Pons (tissue), 1 donor: ENCODE results near the gene MRI1.
A peak's percentile ranks its signal among the peaks of the same experiment; 100 is the strongest.

Experiments
- DNase-seq: peaks from one replicate; pipeline ENCODE4 v3.0.0-alpha.2; 2016; ENCODE audit warnings: low spot score

Gene MRI1

GRCh38 chr19:13794757-13795589 lies 30.7 kb downstream of the MRI1 start, which contains the start of gene ZSWIM4:
ZSWIM4 (plus strand) TSS chr19:13795443; CDS start chr19:13795649, 206 bp downstream.
- DNase-seq: peak; percentile 99

- DNase-seq: no peak
Measured at GRCh38 chr19:13795595-13796300, 31.4 kb downstream of the MRI1 start.

- no peak for DNase-seq
Measured at GRCh38 chr19:13796301-13797057, 32.2 kb downstream of the MRI1 start.

GRCh38 chr19:13797058-13797440 lies 32.7 kb downstream of the MRI1 start:
- no peak for DNase-seq

- no peak for DNase-seq
Measured at GRCh38 chr19:13797870-13798269, 33.5 kb downstream of the MRI1 start.

- DNase-seq: no peak
Measured at GRCh38 chr19:13799669-13800068, 35.3 kb downstream of the MRI1 start.

GRCh38 chr19:13803038-13803437 lies 38.7 kb downstream of the MRI1 start:
- DNase-seq: no peak

GRCh38 chr19:13804830-13805683 lies 40.7 kb downstream of the MRI1 start:
- no peak for DNase-seq

GRCh38 chr19:13806728-13807127 lies 42.4 kb downstream of the MRI1 start:
- DNase-seq: no peak

- DNase-seq: no peak
Measured at GRCh38 chr19:13807421-13808021, 43.2 kb downstream of the MRI1 start.

- no peak for DNase-seq
Measured at GRCh38 chr19:13808856-13809255, 44.5 kb downstream of the MRI1 start.

GRCh38 chr19:13812544-13812943 lies 48.2 kb downstream of the MRI1 start:
- DNase-seq: no peak

GRCh38 chr19:13813147-13813546 lies 48.8 kb downstream of the MRI1 start:
- DNase-seq: no peak

GRCh38 chr19:13814550-13814949 lies 50.2 kb downstream of the MRI1 start:
- DNase-seq: no peak

GRCh38 chr19:13817018-13817614 lies 52.8 kb downstream of the MRI1 start:
- DNase-seq: no peak

GRCh38 chr19:13817615-13818371 lies 53.5 kb downstream of the MRI1 start:
- DNase-seq: no peak

GRCh38 chr19:13819238-13819637 lies 54.9 kb downstream of the MRI1 start:
- no peak for DNase-seq

- DNase-seq: no peak
Measured at GRCh38 chr19:13821292-13821691, 57.0 kb downstream of the MRI1 start.

- no peak for DNase-seq
Measured at GRCh38 chr19:13823256-13823655, 58.9 kb downstream of the MRI1 start.
